Nephron progenitor cell (in vitro differentiated cells): ENCODE data around the gene PI4KA.

Source experiments
- DNase-seq: peaks from one replicate; pipeline ENCODE4 v3.0.0; 2021
- H3K27ac Mint-ChIP-seq: 2 replicates; pipeline ENCODE4 v1.8.0; 2021; ENCODE audit warnings: mild to moderate bottlenecking, moderate library complexity, mixed read lengths
- H3K27me3 Mint-ChIP-seq: 2 replicates; pipeline ENCODE4 v1.8.0; 2021; ENCODE audit warnings: mild to moderate bottlenecking, low read depth, mixed read lengths; ENCODE audit not compliant: poor library complexity
- H3K36me3 Mint-ChIP-seq: 2 replicates; pipeline ENCODE4 v1.8.0; 2021; ENCODE audit warnings: low read depth, mixed read lengths
- H3K4me1 Mint-ChIP-seq: 2 replicates; pipeline ENCODE4 v1.8.0; 2021; ENCODE audit warnings: mixed read lengths
- H3K4me3 Mint-ChIP-seq: 2 replicates; pipeline ENCODE4 v1.8.0; 2021; ENCODE audit warnings: mild to moderate bottlenecking, moderate library complexity, mixed read lengths
- H3K9me3 Mint-ChIP-seq: 2 replicates; pipeline ENCODE4 v1.8.0; 2021; ENCODE audit warnings: mild to moderate bottlenecking, moderate library complexity, mixed read lengths
- TF ChIP-seq, protein P1 (sequence below): fragments of 200-600 bp; sonication (generic); IDR thresholded peaks from 2 replicates; pipeline ENCODE4 v1.5.0; 2021; ENCODE audit warnings: antibody characterized with exemption

Gene PI4KA

DNA sequence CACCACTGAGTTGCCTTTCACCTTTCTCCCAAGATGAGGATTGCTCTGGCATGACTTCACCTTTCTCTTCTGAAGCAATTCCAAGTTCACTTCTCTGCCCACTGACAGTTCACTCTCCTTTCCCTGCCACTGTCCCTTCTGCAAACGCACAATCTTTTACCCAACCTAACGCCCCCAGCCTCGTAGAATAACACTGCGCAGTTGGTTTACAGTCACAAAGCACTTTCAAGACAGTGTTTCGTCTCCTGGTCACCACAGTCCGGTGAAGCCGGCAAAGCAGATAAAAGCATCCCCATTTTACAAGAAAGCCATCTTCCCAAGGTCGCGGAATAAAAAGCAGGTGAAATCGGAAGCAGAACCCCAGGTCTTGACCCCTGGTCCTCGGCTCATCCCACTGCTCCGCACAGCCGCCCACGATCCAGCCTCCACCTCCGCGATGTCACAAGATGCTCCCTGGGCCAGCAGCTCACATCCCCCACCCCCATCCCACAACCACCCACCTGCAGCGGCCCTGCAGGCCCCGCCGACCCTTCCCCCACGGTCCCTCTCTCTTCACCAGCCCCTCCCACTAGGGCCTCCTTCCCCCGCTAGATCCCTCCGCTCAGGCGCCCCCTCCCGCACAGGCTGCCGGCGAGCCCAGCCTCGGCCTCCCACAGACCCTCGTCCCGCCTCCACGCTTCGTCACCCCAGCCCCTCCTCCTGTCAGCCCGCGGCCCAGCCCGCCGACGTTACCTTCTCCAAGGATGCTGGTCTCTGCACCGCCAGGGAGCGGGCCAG, 585 bp downstream of the PI4KA start:
- TF ChIP-seq, protein P1, sequence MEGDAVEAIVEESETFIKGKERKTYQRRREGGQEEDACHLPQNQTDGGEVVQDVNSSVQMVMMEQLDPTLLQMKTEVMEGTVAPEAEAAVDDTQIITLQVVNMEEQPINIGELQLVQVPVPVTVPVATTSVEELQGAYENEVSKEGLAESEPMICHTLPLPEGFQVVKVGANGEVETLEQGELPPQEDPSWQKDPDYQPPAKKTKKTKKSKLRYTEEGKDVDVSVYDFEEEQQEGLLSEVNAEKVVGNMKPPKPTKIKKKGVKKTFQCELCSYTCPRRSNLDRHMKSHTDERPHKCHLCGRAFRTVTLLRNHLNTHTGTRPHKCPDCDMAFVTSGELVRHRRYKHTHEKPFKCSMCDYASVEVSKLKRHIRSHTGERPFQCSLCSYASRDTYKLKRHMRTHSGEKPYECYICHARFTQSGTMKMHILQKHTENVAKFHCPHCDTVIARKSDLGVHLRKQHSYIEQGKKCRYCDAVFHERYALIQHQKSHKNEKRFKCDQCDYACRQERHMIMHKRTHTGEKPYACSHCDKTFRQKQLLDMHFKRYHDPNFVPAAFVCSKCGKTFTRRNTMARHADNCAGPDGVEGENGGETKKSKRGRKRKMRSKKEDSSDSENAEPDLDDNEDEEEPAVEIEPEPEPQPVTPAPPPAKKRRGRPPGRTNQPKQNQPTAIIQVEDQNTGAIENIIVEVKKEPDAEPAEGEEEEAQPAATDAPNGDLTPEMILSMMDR, result no peak
- Mint-ChIP-seq H3K27ac (peak overlapping the region; percentile 85), H3K4me3 (peak overlapping the region; percentile 86), H3K9me3 (no peaks in the 10 kb centered on the region), H3K27me3 (no peaks in the 10 kb centered on the region), H3K36me3 (peaks cover 6% of the 10 kb centered on the region), H3K4me1 (peaks cover 29% of the 10 kb centered on the region)
- DNase-seq, result peak; percentile 92

DNA sequence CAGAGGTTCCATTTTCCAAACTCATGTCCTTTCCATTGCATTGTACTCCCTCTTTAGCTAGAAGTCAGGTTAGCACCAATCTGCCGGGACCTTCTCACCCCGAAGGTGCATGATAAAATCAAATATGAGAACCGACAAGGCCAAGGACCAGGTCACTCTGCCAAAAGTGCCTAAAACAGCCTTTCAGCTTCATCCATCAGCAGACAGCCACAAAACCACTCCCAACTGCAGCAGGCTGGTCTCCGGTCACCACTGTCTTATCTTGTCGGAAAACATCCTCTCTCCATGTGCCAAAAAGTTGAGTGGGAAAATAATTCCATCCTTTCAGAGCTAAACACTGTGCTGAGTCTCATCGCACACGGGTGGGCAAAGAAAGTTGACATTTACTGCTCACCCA, 1.4 kb downstream of the PI4KA start:
- peaks cover 3% of the 10 kb centered on the region for H3K36me3 Mint-ChIP-seq
- peaks cover 34% of the 10 kb centered on the region for H3K4me1 Mint-ChIP-seq
- DNase-seq, result no peak
- no peaks in the 10 kb centered on the region for H3K9me3 Mint-ChIP-seq
- no peak overlapping the region for H3K27ac Mint-ChIP-seq
- H3K27me3 Mint-ChIP-seq, result no peaks in the 10 kb centered on the region
- peak overlapping the region; percentile 86 for H3K4me3 Mint-ChIP-seq
- TF ChIP-seq, protein P1, result no peak

GRCh38 chr22:20853236-20853660, 5.4 kb downstream of the PI4KA start:
- Mint-ChIP-seq H3K27me3 (no peaks in the 10 kb centered on the region), H3K4me1 (peaks cover 30% of the 10 kb centered on the region), H3K9me3 (no peaks in the 10 kb centered on the region), H3K27ac (no peak overlapping the region), H3K4me3 (no peak overlapping the region), H3K36me3 (no peaks in the 10 kb centered on the region)
- DNase-seq, result no peak
- TF ChIP-seq, protein P1, result no peak

DNA sequence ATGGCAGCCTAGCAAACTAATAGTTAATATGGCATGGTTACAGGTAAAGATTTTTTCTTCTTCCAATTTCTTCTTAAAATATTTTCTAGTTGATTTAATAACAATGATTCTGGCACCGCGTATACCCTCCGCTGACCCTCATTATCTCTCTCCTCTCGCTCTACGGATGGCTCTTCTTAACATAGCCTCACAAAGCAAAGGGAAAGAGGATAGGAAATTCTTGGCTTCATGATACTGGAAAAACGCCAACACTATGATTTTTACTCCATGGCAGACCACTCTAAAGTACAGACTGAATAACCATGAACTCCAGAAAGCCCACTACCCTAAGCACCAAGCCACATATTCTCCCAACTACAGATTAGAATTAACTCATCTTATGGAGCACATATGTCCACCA, 6.1 kb downstream of the PI4KA start:
- Mint-ChIP-seq H3K4me1 (peaks cover 23% of the 10 kb centered on the region), H3K27me3 (no peaks in the 10 kb centered on the region), H3K9me3 (no peaks in the 10 kb centered on the region), H3K27ac (no peak overlapping the region), H3K4me3 (no peak overlapping the region), H3K36me3 (no peaks in the 10 kb centered on the region)
- TF ChIP-seq, protein P1, result no peak
- no peak for DNase-seq

DNA sequence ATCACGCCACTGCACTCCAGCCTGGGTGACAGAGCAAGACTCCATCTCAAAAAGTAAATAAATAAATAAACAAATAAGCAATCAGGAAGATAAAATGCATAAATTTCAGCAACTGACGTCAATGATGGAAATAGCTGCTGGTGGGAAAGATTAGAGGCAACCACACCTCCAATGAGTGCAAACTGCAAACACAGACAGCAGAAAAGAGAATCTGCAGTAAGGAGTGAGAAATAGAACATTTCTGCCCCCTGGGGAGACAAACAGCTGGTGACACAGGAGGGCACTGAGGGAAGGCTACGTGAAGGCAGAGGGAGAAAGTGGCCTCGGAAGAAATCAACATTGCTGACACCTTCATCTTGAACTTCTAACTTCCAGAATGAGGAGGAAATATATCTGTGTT, 6.5 kb downstream of the PI4KA start:
- H3K4me1 Mint-ChIP-seq, result peaks cover 19% of the 10 kb centered on the region
- no peaks in the 10 kb centered on the region for H3K27me3 Mint-ChIP-seq
- no peaks in the 10 kb centered on the region for H3K36me3 Mint-ChIP-seq
- no peak overlapping the region for H3K4me3 Mint-ChIP-seq
- TF ChIP-seq, protein P1, result no peak
- no peaks in the 10 kb centered on the region for H3K9me3 Mint-ChIP-seq
- peak overlapping the region; percentile 16 for H3K27ac Mint-ChIP-seq
- no peak for DNase-seq

DNA sequence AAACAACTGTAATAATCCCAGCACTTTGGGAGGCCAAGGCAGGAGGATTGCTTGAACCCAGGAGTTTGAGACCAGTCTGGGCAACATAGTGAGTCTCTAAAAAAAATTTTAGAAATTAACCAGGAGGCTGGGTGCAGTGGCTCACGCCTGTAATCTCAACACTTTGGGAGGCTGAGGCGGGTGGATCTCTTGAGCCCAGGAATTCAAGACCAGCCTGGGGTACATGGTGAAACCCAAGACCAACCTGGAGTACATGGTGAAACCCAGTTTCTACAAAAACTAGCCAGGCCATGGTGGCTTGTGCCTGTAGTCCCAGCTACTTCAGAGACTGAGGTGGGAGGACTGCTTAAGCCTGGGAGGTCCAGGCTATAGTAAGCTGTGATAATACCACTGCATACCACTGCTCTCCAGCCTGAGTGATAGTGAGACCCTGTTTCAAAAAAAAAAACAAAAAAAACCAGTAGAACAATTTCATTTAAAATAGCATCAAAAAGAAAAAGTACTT, 11.2 kb downstream of the PI4KA start:
- DNase-seq, result no peak
- H3K36me3 Mint-ChIP-seq, result no peaks in the 10 kb centered on the region

More for the DNA sequence above, 11.2 kb downstream of the PI4KA start:
- no peak overlapping the region for H3K4me3 Mint-ChIP-seq
- H3K27me3 Mint-ChIP-seq, result peaks cover 5% of the 10 kb centered on the region
- no peaks in the 10 kb centered on the region for H3K9me3 Mint-ChIP-seq
- TF ChIP-seq, protein P1, result no peak
- no peak overlapping the region for H3K27ac Mint-ChIP-seq
- peaks cover 17% of the 10 kb centered on the region for H3K4me1 Mint-ChIP-seq
